BE2C (cell line): Measurements from ENCODE around the gene RPS25.
"Not testable (repeated sequence)": the region's sequence is repeated elsewhere in the genome, so short reads cannot be mapped to it uniquely, and the experiment has no call there.

Source experiments
- DNase-seq: peaks from one replicate; pipeline ENCODE4 v3.0.0-alpha.2; 2020
- H3K27me3 ChIP-seq: fragments of 250-450 bp; sonication (Bioruptor Pico); 2 replicates; pipeline ENCODE4 v1.5.1; 2020; ENCODE audit warnings: mild to moderate bottlenecking
- H3K36me3 ChIP-seq: fragments of 250-450 bp; sonication (Bioruptor Pico); 2 replicates; pipeline ENCODE4 v1.5.1; 2020; ENCODE audit warnings: mild to moderate bottlenecking
- H3K4me1 ChIP-seq: fragments of 250-450 bp; sonication (Bioruptor Pico); 2 replicates; pipeline ENCODE4 v1.5.1; 2020
- H3K4me3 ChIP-seq: 2 replicates; pipeline ENCODE4 v1.5.1; 2011; ENCODE audit warnings: low read depth, low read length
- H3K9me3 ChIP-seq: fragments of 250-450 bp; sonication (Bioruptor Pico); 2 replicates; pipeline ENCODE4 v1.5.1; 2020
- TF ChIP-seq, protein P1 (sequence below): IDR thresholded peaks from 2 replicates; pipeline ENCODE4 v1.5.1; 2012; ENCODE audit warnings: mild to moderate bottlenecking, low read depth, low read length

RPS25 gene

DNA sequence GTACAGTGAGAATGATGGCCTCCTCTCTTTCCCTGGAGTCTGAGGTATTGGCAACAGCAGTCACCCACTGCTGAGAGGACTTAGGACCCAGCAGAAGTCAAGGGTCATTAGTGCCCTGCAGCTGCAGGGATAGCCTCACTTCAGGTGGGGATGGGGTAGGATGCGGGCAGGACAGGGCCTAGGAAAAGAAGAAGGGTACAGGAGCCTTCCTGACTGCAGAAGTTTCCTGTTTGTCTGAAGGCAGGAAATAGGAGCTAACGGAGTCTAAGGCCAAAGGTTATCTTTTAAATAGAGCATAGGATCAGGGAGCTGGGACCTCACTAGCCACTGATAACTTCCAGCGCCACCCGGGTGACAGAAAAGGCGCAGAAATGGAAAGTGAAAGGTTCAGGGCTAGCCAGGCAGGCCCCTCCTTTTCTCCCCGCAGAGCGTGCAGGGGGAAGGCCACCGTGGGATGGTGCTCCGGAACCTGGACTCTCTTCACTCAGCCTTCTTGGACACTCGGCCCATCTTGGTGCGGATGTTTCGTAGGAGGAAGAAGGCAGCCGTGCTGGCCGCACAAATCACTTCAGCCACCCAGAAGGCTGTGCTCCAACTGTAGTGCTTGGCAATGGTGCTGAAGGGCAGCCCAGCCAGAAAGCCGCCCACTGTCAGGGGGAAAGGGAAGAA, 6.4 kb upstream of the RPS25 start:
- H3K4me1 ChIP-seq: no peaks in the 10 kb centered on the region
- peaks cover 55% of the 10 kb centered on the region for H3K36me3 ChIP-seq

DNA sequence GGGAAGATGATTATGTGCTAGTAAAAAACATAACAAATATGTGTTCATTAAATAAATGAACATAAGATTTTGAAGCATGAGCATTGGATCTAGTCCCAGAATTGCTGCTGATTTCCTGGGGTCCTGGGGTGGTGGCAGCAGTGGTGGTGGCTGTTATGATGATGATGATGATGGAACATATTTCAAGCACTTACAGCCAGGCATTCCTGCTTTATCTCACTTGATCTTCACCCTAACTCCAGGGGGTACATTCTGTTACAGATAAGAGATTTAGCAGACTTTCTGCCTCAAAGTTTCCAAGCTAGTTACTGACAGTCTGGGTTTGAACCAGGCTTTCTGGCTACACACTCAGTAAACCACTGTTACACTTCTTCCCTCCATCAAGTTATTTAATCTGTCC, 5.6 kb upstream of the RPS25 start:
- TF ChIP-seq, protein P1, sequence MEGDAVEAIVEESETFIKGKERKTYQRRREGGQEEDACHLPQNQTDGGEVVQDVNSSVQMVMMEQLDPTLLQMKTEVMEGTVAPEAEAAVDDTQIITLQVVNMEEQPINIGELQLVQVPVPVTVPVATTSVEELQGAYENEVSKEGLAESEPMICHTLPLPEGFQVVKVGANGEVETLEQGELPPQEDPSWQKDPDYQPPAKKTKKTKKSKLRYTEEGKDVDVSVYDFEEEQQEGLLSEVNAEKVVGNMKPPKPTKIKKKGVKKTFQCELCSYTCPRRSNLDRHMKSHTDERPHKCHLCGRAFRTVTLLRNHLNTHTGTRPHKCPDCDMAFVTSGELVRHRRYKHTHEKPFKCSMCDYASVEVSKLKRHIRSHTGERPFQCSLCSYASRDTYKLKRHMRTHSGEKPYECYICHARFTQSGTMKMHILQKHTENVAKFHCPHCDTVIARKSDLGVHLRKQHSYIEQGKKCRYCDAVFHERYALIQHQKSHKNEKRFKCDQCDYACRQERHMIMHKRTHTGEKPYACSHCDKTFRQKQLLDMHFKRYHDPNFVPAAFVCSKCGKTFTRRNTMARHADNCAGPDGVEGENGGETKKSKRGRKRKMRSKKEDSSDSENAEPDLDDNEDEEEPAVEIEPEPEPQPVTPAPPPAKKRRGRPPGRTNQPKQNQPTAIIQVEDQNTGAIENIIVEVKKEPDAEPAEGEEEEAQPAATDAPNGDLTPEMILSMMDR: no peak
- H3K4me3 ChIP-seq: no peak overlapping the region
- DNase-seq: no peak
- no peaks in the 10 kb centered on the region for H3K27me3 ChIP-seq
- no peaks in the 10 kb centered on the region for H3K9me3 ChIP-seq
- no peaks in the 10 kb centered on the region for H3K4me1 ChIP-seq
- peaks cover 55% of the 10 kb centered on the region for H3K36me3 ChIP-seq

More for the DNA sequence above, 6.4 kb upstream of the RPS25 start:
- Histone ChIP-seq H3K27me3 (no peaks in the 10 kb centered on the region), H3K9me3 (no peaks in the 10 kb centered on the region), H3K4me3 (no peak overlapping the region)
- TF ChIP-seq, protein P1: no peak
- DNase-seq: no peak

- Histone ChIP-seq H3K27me3 (no peaks in the 10 kb centered on the region), H3K4me1 (no peaks in the 10 kb centered on the region), H3K9me3 (no peaks in the 10 kb centered on the region), H3K36me3 (peaks cover 61% of the 10 kb centered on the region), H3K4me3 (no peak overlapping the region)
- DNase-seq: no peak
- TF ChIP-seq, protein P1: no peak
These were observed 3.5 kb upstream of the RPS25 start for GRCh38 chr11:119021631-119022030.

DNA sequence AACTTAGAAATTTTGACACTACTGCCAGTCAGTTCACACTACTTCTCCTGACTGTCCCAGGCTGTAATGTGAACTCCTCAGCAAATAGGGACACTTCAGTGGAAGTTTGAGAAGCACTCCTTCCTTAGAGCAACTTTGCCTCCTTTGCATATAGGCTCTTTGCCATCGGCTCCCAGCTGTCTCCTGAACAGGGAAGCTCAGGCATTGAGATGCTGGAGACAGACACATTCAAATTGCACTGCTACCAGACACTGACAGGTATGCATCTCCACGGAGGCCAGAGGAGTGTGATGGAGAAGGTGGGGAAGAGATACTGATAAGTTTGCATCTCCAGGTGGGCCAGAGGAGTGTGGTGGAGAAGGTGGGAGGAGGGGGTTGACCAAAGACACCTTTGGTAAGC, 1.9 kb upstream of the RPS25 start:
- DNase-seq: no peak
- Histone ChIP-seq H3K4me1 (no peaks in the 10 kb centered on the region), H3K27me3 (no peaks in the 10 kb centered on the region), H3K4me3 (peak overlapping the region; percentile 87), H3K36me3 (peaks cover 68% of the 10 kb centered on the region), H3K9me3 (no peaks in the 10 kb centered on the region)
- TF ChIP-seq, protein P1: no peak

DNA sequence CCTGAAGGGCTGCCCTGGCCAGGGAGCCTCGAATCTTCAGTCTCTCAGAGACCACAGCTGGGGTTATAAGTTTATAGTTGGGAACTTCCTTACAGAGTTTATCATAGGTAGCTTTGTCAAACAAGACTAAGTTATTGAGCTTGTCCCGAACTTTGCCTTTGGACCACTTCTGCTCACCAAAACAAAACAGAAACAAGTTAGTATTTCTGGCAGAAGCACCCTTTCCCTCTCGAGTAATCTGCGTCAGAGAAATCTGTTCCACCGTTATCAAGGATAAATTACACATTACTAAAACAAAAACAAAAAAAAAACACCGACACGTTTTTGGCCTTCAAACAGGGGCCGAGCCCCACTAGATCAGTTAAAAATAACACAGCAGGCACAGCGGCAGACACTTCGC, 766 bp downstream of the RPS25 start:
- Histone ChIP-seq H3K36me3 (peaks cover 66% of the 10 kb centered on the region), H3K4me3 (peak overlapping the region; percentile 87)
- H3K4me1 ChIP-seq, H3K27me3 ChIP-seq, H3K9me3 ChIP-seq, DNase-seq: not testable (repeated sequence)

GRCh38 chr11:119016216-119017009, 1.7 kb downstream of the RPS25 start:
- Histone ChIP-seq H3K4me3 (peak overlapping the region; percentile 87), H3K9me3 (no peaks in the 10 kb centered on the region), H3K4me1 (no peaks in the 10 kb centered on the region), H3K27me3 (no peaks in the 10 kb centered on the region), H3K36me3 (peaks cover 60% of the 10 kb centered on the region)
- DNase-seq: no peak
- TF ChIP-seq, protein P1: no peak
